Thyroid gland (tissue), 4 donors: ENCODE results near the gene DDIAS.

Experiments
- CTCF ChIP-seq, 6 experiments: fragments of 200-600 bp in 3 of 6; fragments of 450-650 bp in 3 of 6; sonication (generic) in 3 of 6; IDR thresholded peaks; one replicate each; pipeline ENCODE4 v1.5.1; 2016 to 2019; ENCODE audit warnings: antibody characterized with exemption in 6 of 6, mild to moderate bottlenecking in 2 of 6, inconsistent platforms in 1 of 6, moderate library complexity in 1 of 6
- POLR2A ChIP-seq, 2 donors: fragments of 450-650 bp; IDR thresholded peaks; one replicate each; pipeline ENCODE4 v1.6.1; 2017; ENCODE audit warnings: antibody characterized with exemption in 2 of 2, mild to moderate bottlenecking in 2 of 2, moderate library complexity in 1 of 2

- TF ChIP-seq POLR2A (IDR thresholded peaks at IDR 0.05) (no peak), CTCF (IDR thresholded peaks at IDR 0.05) (no peak)
Observed at GRCh38 chr11:82972103-82972502, 70.6 kb downstream of the DDIAS start.
